C4-2B (cell line): ENCODE data around the gene RPLP1.
A peak's percentile ranks its signal among the peaks of the same experiment; 100 is the strongest.

Source experiments
- H3K27ac ChIP-seq: fragments of 450-650 bp; 2 replicates; pipeline ENCODE4 v1.5.1; 2017
- CTCF ChIP-seq: fragments of 450-650 bp; conservative IDR thresholded peaks from 2 replicates; pipeline ENCODE4 v1.5.1; 2017; ENCODE audit warnings: mild to moderate bottlenecking
- ZFX ChIP-seq: fragments of 450-650 bp; IDR thresholded peaks from 2 replicates; pipeline ENCODE4 v1.6.1; 2017

RPLP1 gene

GRCh38 chr15:69465253-69465652, 12.6 kb downstream of the RPLP1 start:
- no peak overlapping the region for H3K27ac ChIP-seq
- no peak for TF ChIP-seq CTCF
- no peak for TF ChIP-seq ZFX

- H3K27ac ChIP-seq, result peak overlapping the region; percentile 82
- TF ChIP-seq CTCF, result no peak
- no peak for TF ChIP-seq ZFX
Observed at GRCh38 chr15:69466733-69467132, 14.1 kb downstream of the RPLP1 start.

- TF ChIP-seq ZFX (no peak), CTCF (no peak)
- peak overlapping the region; percentile 82 for H3K27ac ChIP-seq
Observed at GRCh38 chr15:69467636-69468035, 15.0 kb downstream of the RPLP1 start.

- TF ChIP-seq CTCF, result no peak
- peak; percentile 46; the same call in 1 of the 2 replicates for TF ChIP-seq ZFX
- H3K27ac ChIP-seq, result peak overlapping the region; percentile 82
Observed at GRCh38 chr15:69468241-69469121, 15.9 kb downstream of the RPLP1 start.

- peak overlapping the region; percentile 82 for H3K27ac ChIP-seq
- TF ChIP-seq CTCF, result no peak
- no peak for TF ChIP-seq ZFX
Observed at GRCh38 chr15:69469467-69470201, 17.0 kb downstream of the RPLP1 start.

GRCh38 chr15:69472046-69472445, 19.4 kb downstream of the RPLP1 start:
- no peak overlapping the region for H3K27ac ChIP-seq
- no peak for TF ChIP-seq ZFX
- TF ChIP-seq CTCF, result no peak

- no peak overlapping the region for H3K27ac ChIP-seq
- TF ChIP-seq ZFX (no peak), CTCF (no peak)
Observed at GRCh38 chr15:69472562-69472961, 19.9 kb downstream of the RPLP1 start.
